Ovary (tissue), 9 donors: ENCODE measurements around the gene NOB1. TPM values are rescaled to one million over a fixed set of nuclear protein-coding genes. Genes with fewer than 3 reads are reported as not detected.

Experiments
- DNase-seq, 5 donors: peaks; one replicate each; pipeline ENCODE4 v3.0.0-alpha.2; 2019 to 2020
- H3K27ac ChIP-seq, 2 donors: fragments of 200-600 bp; one replicate each; pipeline versions ENCODE4 v1.5.1 to v1.8.0; 2019 to 2022
- H3K27me3 ChIP-seq: fragments of 200-600 bp; one replicate; pipeline ENCODE4 v1.8.0; 2022
- H3K36me3 ChIP-seq: fragments of 200-600 bp; sonication (generic); one replicate; pipeline ENCODE4 v1.5.1; 2019
- H3K4me1 ChIP-seq: one replicate; pipeline ENCODE4 v1.8.1; 2013; ENCODE audit warnings: mild to moderate bottlenecking, moderate library complexity; ENCODE audit not compliant: insufficient read depth
- H3K4me3 ChIP-seq: fragments of 200-600 bp; sonication (generic); one replicate; pipeline ENCODE4 v1.5.1; 2017
- H3K9me3 ChIP-seq, 2 donors: fragments of 200-600 bp in 1 of 2; sonication (generic) in 1 of 2; one replicate each; pipeline versions ENCODE4 v1.5.1 to v1.8.1; 2013 to 2019; ENCODE audit warnings: mild to moderate bottlenecking in 1 of 2, moderate library complexity in 1 of 2
- EP300 ChIP-seq: sonication (generic); formaldehyde crosslinking; IDR thresholded peaks from one replicate; pipeline ENCODE4 v1.6.1; 2017; ENCODE audit warnings: antibody characterized with exemption
- POLR2A ChIP-seq: fragments of 450-650 bp; IDR thresholded peaks from one replicate; pipeline ENCODE4 v1.6.1; 2017; ENCODE audit warnings: antibody characterized with exemption, mild to moderate bottlenecking, moderate library complexity
- WGBS, 3 donors: extraction: QIAGEN DNeasy Blood & Tissue Kit in 1 of 3; methylation state at CpG; one replicate each; pipeline versions ENCODE4 v1.1.5 to v1.1.7; 2013 to 2017; 5-methylcytosine and 5-hydroxymethylcytosine counted together
- intact Hi-C, 4 donors: fragments of 100-400 bp; cut with DNase I; formaldehyde crosslinking; loops; one replicate each; pipeline versions ENCODE4 v1.11.0 to v1.15.1; 2022 to 2023
- polyA plus RNA-seq, 2 donors: library from polyadenylated mRNA; stranded (reverse); fragments of 200-250 nt in 1 of 2; fragments of 350-450 nt in 1 of 2; fragmentation: Illumina TruSeq in 1 of 2; extraction: RNeasy Lipid Tissue Mini Kit (QIAGEN cat#74804) in 1 of 2; gene quantifications; one replicate each; pipeline ENCODE4 v1.2.3, GENCODE V29; 2013 to 2014
- total RNA-seq, 7 donors: library from RNA; depleted of rRNA in 2 of 7; stranded (reverse); fragments of >200 nt in 2 of 7; fragmentation: NEBNext Ultra II Directional in 3 of 7; extraction: Animal tissue kit (Norgen Biotek cat#: 25700) in 3 of 7; gene quantifications; one replicate each; pipeline versions ENCODE4 v1.1.0 to v1.2.4, GENCODE V29; 2016 to 2023
- TF ChIP-seq, protein P1 (sequence below), 3 donors: fragments of 450-650 bp in 2 of 3; fragments of 200-600 bp in 1 of 3; IDR thresholded peaks; one replicate each; pipeline versions ENCODE4 v1.5.1 to v1.8.0; 2016 to 2022; ENCODE audit warnings: antibody characterized with exemption in 3 of 3, mild to moderate bottlenecking in 1 of 3
- donor health status: DM: no; HTN: no; CAD: no; lungs with moderate emphysema.
- donor health status: DM: no; HTN: no; CAD: no.
- donor health status: Bipolar disorder and iron deficiency.
- donor health status: DM: yes; HTN: yes; CAD: no.
- donor health status: DM: no; HTN: no; CAD: no.
- donor health status: DM: yes; HTN: yes; CAD: no.

Gene NOB1
- total and polyA plus RNA-seq, 9 donors: 38.2 to 86.6 (median 64.5) TPM

DNA sequence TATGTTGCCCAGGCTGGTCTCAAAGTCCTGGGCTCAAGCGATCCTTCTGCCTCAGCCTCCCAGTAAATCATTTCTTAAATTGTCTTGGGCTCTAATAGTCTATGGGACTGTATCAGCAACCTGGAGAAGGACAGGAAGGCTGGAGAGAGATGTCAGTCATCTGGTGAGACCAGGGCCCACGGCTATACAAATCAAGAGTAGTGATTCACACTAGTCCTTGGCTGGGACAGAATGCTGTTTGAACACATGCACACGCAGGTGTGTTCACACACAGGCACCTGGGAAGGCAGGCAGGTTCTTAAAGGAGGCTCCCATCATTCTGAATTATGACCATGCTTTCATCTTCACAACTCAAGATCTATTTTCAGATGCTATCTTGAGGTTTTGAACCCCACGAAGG lies 42.4 kb downstream of the NOB1 start:
- no peak overlapping the region for H3K4me3 ChIP-seq
- TF ChIP-seq, protein P1, sequence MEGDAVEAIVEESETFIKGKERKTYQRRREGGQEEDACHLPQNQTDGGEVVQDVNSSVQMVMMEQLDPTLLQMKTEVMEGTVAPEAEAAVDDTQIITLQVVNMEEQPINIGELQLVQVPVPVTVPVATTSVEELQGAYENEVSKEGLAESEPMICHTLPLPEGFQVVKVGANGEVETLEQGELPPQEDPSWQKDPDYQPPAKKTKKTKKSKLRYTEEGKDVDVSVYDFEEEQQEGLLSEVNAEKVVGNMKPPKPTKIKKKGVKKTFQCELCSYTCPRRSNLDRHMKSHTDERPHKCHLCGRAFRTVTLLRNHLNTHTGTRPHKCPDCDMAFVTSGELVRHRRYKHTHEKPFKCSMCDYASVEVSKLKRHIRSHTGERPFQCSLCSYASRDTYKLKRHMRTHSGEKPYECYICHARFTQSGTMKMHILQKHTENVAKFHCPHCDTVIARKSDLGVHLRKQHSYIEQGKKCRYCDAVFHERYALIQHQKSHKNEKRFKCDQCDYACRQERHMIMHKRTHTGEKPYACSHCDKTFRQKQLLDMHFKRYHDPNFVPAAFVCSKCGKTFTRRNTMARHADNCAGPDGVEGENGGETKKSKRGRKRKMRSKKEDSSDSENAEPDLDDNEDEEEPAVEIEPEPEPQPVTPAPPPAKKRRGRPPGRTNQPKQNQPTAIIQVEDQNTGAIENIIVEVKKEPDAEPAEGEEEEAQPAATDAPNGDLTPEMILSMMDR (IDR thresholded peaks at IDR 0.05): no peak
- TF ChIP-seq POLR2A (no peak), EP300 (no peak)
- DNase-seq: no peak
- intact Hi-C loops: loop anchor here in 3 of 4 donors (5.0 kb wide), 3 partner anchors 40 to 305 kb away; partner anchors contain the start of gene NOB1 (in 1 of the 3)
- WGBS, 3 donors: 90 to 91% (median 91%) methylated on average over 4 of the region's 4 CpGs
- no peaks in the 10 kb centered on the region for H3K4me1 ChIP-seq
- H3K36me3 ChIP-seq: no peaks in the 10 kb centered on the region
- no peaks in the 10 kb centered on the region for H3K9me3 ChIP-seq
- no peak overlapping the region for H3K27ac ChIP-seq
- H3K27me3 ChIP-seq: no peaks in the 10 kb centered on the region

DNA sequence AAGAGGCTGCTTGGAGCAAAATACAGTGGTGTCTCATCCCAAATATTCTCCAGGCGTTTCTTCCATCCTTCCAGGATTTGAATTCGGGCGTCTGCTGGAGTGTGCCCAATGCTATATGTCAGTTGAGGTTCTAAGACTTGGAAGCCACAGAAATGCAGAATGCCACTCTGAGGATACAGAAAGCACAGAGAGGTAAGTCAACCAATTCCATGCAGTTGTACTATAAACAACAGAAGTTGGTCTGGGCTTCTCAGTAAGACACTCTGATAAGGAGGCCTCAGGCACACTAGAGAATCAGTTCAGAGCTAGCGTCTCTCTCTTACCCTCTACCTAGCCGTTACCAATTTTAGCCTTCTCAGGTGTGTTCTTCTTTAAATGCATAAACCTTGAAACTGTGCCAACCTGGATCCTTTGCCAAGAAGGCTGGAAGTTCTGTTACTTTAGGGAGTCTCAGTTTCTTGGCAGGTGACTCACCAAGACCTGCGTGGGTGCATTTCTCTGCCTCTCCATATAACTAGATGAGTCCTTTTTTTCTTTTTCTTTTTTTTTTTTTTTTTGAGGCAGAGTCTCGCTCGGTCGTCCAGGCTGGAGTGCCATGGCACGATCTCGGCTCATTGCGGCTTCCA lies 43.5 kb downstream of the NOB1 start:
- Histone ChIP-seq H3K27me3 (no peaks in the 10 kb centered on the region), H3K36me3 (no peaks in the 10 kb centered on the region), H3K9me3 (no peaks in the 10 kb centered on the region), H3K27ac (peak overlapping the region; percentile 13 to 27), H3K4me1 (no peaks in the 10 kb centered on the region), H3K4me3 (no peak overlapping the region)
- DNase-seq: peak; percentile 43 to 71 (median 52)
- TF ChIP-seq, protein P1 (IDR thresholded peaks at IDR 0.05): no peak
- TF ChIP-seq POLR2A (no peak), EP300 (no peak)
- WGBS, 3 donors: 29 to 45% (median 33%) methylated on average over 12 of the region's 12 CpGs
- intact Hi-C loops: loop anchor here (2.0 to 5.0 kb wide), 4 partner anchors 41 to 304 kb away; partner anchors contain the start of gene NOB1 (in 2 of the 4)

DNA sequence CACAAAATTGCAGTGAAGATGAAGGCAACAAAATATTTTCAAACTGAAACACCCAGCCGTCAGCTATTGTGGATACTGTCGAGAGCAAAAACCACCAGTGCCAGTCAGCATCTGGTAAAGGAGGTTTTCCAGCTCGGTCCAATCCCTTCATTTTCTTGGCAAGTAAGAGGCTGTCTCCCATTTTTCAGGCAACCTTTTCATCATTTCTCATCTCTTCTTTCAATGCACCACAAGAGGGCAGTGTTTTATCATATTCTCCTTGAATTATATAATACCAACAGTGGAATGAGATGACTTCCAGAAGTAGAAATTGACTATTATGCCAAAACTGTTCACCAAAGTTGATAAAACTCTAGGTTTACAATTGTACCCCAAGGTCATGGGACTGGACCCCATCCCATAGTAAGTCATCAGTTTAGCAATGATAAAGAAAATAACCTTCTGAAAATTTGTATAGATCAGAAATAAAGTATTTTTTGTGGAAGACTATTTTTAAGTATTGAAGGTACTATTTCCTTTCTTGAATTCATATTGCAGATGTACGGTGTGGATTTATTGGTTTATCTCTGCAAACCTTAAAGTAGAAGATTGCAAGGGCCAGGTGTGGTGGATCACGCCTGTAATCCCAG lies 45.2 kb downstream of the NOB1 start:
- H3K4me1 ChIP-seq: no peaks in the 10 kb centered on the region
- no peaks in the 10 kb centered on the region for H3K27me3 ChIP-seq
- peak overlapping the region in 1 of 2 donors; percentile 15 for H3K27ac ChIP-seq
- H3K9me3 ChIP-seq: no peaks in the 10 kb centered on the region
- intact Hi-C loops: loop anchor here (2.0 to 5.0 kb wide), 4 partner anchors 43 to 302 kb away; partner anchors contain the start of gene NOB1 (in 2 of the 4)
- DNase-seq: no peak
- no peaks in the 10 kb centered on the region for H3K36me3 ChIP-seq
- no peak overlapping the region for H3K4me3 ChIP-seq
- 22 to 27% (median 27%) methylated on average over 5 of the region's 5 CpGs for WGBS, 3 donors
- no peak for TF ChIP-seq EP300
- TF ChIP-seq, protein P1 (IDR thresholded peaks at IDR 0.05): peak; percentile 34 to 80 (median 78)

DNA sequence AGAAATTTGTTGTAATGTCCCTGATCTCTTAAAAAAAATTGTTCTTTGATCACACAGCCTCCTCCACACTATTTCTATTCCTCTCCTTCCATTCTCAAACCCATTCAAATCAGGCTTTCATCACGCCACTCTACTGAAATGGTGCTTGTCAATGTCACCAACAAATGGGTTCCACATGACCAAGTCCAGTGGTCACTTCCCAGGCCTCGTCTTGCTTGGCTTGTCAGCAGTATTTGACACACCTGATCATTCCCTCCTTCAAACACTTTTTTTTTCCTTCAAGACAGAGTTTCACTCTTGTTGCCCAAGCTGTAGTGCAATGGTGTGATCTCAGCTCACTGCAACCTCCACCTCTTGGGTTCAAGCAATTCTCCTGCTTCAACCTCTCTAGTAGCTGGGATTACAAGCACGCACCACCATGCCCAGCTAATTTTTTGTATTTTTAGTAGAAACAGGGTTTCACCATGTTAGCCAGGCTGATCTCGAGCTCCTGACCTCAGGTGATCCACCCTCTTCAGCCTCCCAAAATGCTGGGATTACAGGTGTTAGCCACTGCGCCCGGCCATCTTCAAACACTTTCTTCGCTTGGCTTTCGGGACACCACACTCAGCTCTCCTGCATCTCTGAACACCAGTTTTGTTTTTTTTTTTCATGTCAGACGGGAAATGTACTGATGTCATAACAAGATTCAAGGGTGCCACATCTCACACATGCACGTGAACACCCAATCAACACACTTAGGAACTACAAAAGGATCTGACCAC lies 46.6 kb downstream of the NOB1 start:
- Histone ChIP-seq H3K27ac (no peak overlapping the region), H3K4me3 (no peak overlapping the region), H3K9me3 (no peaks in the 10 kb centered on the region), H3K36me3 (no peaks in the 10 kb centered on the region), H3K4me1 (no peaks in the 10 kb centered on the region), H3K27me3 (no peaks in the 10 kb centered on the region)
- WGBS, 3 donors: 85 to 87% (median 87%) methylated on average over 10 of the region's 10 CpGs
- intact Hi-C loops: loop anchor here in 1 of 4 donors (5.0 kb wide), 1 partner anchor 49 kb away; no protein-coding TSS in a partner anchor
- DNase-seq: no peak
- no peak for TF ChIP-seq EP300
- no peak for TF ChIP-seq POLR2A
- TF ChIP-seq, protein P1 (IDR thresholded peaks at IDR 0.05): no peak
